ENCODE data around the gene MVB12B. TPM values are rescaled to one million over a fixed set of nuclear protein-coding genes. Genes with fewer than 3 reads are reported as not detected.

Gene MVB12B
- total RNA-seq, 4 donors from 2014 or later, result 27.2 to 36.9 (median 33.2) TPM

DNA sequence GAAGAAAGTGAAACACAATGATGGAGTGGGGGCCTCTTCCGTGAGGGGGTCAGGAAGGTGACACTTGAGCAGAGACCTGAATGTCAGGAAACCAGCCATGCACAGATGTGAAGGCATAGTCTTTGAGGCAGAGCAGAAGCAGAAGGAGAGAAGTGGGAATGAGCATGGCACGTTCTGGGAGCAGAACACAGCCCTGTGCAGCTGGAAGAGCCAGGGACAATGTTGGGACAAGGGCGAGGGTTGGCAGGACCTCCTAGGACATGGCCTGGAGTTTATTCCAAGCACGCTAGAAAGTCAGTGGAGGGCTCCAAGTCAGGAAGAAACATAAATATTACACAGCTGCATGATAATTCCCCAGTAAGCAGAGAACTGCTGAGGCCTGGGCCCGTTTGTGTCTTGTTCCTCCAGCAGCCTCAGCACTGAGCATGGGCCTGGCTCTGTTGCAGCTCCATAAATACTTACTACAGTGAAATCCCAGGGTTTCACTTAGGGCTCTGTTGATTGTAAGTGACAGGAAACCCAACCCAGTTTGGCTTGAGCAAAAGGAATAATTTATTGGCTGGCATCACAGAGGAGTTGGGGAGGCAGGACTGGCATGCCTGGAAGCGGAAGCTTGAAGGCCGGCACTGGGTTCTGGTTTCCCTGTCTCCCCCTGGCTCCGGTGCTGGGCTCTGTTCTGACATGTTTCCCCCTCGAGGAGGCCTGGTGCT is 66.2 kb downstream of the MVB12B start:
- Histone ChIP-seq H3K4me1 (peaks cover 0 to 72% (median 20%) of the 10 kb centered on the region in 4 donors), H3K27ac (peak overlapping the region; percentile 49 to 86 (median 67)), H3K9me3 (no peaks in the 10 kb centered on the region), H3K4me3 (no peak overlapping the region), H3K27me3 (no peaks in the 10 kb centered on the region), H3K36me3 (peaks cover 0 to 66% (median 0%) of the 10 kb centered on the region in 3 donors)
- peak in 1 of 2 donors; percentile 30 for DNase-seq (ENCODE audit: low spot score in 2 of 2)
- 41 to 54% methylated on average over 9 of the region's 9 CpGs for WGBS, 2 donors
- peak in 1 of 2 donors; percentile 37 for TF ChIP-seq POLR2A (IDR thresholded peaks at IDR 0.05)
- TF ChIP-seq, protein P1, sequence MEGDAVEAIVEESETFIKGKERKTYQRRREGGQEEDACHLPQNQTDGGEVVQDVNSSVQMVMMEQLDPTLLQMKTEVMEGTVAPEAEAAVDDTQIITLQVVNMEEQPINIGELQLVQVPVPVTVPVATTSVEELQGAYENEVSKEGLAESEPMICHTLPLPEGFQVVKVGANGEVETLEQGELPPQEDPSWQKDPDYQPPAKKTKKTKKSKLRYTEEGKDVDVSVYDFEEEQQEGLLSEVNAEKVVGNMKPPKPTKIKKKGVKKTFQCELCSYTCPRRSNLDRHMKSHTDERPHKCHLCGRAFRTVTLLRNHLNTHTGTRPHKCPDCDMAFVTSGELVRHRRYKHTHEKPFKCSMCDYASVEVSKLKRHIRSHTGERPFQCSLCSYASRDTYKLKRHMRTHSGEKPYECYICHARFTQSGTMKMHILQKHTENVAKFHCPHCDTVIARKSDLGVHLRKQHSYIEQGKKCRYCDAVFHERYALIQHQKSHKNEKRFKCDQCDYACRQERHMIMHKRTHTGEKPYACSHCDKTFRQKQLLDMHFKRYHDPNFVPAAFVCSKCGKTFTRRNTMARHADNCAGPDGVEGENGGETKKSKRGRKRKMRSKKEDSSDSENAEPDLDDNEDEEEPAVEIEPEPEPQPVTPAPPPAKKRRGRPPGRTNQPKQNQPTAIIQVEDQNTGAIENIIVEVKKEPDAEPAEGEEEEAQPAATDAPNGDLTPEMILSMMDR (IDR thresholded peaks at IDR 0.05), result no peak
- peak in 1 of 2 donors; percentile 54 for TF ChIP-seq EP300 (IDR thresholded peaks at IDR 0.05)

DNA sequence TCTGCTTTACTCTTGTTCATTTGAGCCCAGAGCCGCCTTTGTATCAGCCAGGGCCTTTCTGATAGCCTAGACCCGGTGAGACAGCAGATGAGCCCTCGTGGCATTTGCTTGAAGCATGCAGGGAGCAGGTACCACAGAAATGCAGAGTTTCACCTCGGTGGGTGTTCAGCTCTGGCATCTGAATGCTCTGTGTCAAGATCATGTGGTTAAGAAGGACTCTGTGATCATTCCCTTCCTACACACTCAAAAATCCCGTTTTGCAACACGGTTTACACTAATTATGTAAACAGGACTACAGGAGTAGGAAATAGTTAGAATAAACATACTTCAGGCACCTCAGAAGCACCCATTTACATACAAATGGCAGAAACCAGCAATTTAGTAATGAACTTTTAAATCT is 67.2 kb downstream of the MVB12B start:
- Histone ChIP-seq H3K4me3 (no peak overlapping the region), H3K27ac (peak overlapping the region in 3 of 4 donors; percentile 56 to 86 (median 78)), H3K9me3 (no peaks in the 10 kb centered on the region), H3K4me1 (peaks cover 0 to 78% (median 20%) of the 10 kb centered on the region in 4 donors), H3K27me3 (no peaks in the 10 kb centered on the region), H3K36me3 (peaks cover 0 to 67% (median 0%) of the 10 kb centered on the region in 3 donors)
- TF ChIP-seq, protein P1 (IDR thresholded peaks at IDR 0.05), result no peak
- TF ChIP-seq POLR2A (IDR thresholded peaks at IDR 0.05) (no peak), EP300 (IDR thresholded peaks at IDR 0.05) (no peak)
- no peak for DNase-seq (ENCODE audit: low spot score in 2 of 2)
- 74 to 75% methylated on average over 6 of the region's 6 CpGs for WGBS, 2 donors

DNA sequence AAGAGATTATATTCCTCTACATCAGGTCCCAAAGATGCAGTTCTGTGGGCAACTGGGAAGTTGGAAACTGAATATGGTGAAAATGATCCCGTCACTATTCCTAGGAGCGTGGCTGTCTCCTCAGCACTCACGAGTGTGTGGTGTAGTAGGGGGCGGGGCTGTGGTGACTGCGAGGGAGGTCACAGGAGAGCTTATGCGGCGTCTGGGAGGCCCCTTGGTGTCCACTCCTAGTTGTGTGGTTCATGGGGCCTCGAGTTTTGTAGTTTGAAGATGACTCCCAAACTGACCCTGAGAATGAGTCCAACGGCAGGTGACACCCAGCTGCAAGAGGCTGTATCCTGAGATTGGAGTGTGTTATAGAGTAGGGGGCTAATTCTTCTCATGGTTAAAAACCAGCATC is 68.2 kb downstream of the MVB12B start:
- Histone ChIP-seq H3K9me3 (no peaks in the 10 kb centered on the region), H3K27me3 (no peaks in the 10 kb centered on the region), H3K27ac (peak overlapping the region in 2 of 4 donors; percentile 78 to 86), H3K36me3 (peaks cover 0 to 69% (median 0%) of the 10 kb centered on the region in 3 donors), H3K4me1 (peaks cover 0 to 70% (median 20%) of the 10 kb centered on the region in 4 donors), H3K4me3 (no peak overlapping the region)
- DNase-seq (ENCODE audit: low spot score in 2 of 2), result no peak
- 80 to 84% methylated on average over 9 of the region's 9 CpGs for WGBS, 2 donors
- TF ChIP-seq POLR2A (IDR thresholded peaks at IDR 0.05), result no peak

DNA sequence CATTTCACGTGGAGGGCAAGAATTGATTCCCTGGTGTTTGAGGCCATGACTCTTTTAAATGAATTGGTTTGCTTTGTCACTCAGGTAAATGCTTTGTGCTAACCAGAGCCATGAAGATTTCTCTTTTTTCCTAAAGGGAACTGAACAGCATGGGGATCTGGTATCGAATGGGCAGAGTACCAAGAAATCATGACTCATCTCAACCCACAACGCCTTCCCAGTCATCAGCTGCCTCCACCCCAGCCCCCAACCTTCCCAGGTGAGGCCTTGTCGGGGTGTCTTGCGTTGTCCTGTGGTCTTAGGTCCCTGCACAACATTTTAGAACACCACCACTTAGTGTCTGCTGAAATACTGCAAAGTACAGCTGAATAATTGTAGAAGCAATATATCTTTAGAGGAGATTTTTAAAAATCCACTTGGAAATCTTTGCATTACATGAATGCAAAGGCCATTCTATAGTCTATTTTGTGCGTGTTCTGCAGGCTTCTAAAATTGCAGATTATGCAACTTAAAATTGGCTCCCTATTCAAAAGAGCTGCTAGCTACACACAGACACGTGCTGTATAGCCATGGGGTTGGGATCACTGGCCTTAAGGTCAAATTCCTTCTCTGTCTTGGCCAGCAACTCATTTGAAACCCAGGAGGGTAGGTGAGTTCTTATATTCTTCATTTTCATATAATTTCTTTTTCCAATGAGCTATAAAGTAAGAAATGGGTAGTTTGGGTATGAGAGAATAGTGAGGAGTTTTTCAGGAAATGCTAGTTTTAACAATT is 69.0 kb downstream of the MVB12B start:
- H3K4me1 ChIP-seq, result peaks cover 0 to 69% (median 20%) of the 10 kb centered on the region in 4 donors
- H3K4me3 ChIP-seq, result no peak overlapping the region
- H3K27me3 ChIP-seq, result no peaks in the 10 kb centered on the region
- peak overlapping the region in 3 of 4 donors; percentile 8 to 86 (median 78) for H3K27ac ChIP-seq
- WGBS, 2 donors, result 29 to 39% methylated on average over 7 of the region's 7 CpGs
- DNase-seq (ENCODE audit: low spot score in 2 of 2), result no peak
- TF ChIP-seq POLR2A (IDR thresholded peaks at IDR 0.05) (no peak), EP300 (IDR thresholded peaks at IDR 0.05) (no peak)
- TF ChIP-seq, protein P1 (IDR thresholded peaks at IDR 0.05), result no peak
- no peaks in the 10 kb centered on the region for H3K9me3 ChIP-seq
- H3K36me3 ChIP-seq, result peaks cover 0 to 77% (median 0%) of the 10 kb centered on the region in 3 donors

DNA sequence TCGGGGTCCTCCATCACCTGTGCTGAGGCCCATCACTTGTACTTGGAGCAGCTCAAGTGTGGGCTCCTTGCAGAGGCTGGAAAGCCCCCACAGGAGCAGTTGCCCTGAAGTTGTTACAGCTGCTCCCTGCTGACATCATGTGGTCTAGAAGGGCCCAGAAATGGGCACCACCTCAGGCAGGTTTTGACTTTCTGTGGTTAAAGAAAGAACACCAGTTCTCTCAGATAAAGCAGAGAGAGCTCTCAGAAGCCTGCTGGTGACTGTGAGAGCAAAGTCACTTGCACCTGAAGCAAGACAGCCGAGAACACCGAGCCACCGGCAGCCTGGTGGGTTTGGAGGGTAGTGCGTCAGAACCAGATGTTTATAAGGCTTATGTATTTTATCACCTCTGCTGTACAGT is 70.4 kb downstream of the MVB12B start:
- H3K4me1 ChIP-seq, result peaks cover 0 to 56% (median 17%) of the 10 kb centered on the region in 4 donors
- TF ChIP-seq POLR2A (IDR thresholded peaks at IDR 0.05), result no peak
- TF ChIP-seq, protein P1 (IDR thresholded peaks at IDR 0.05), result peak in 3 of 5 experiments; percentile 14 to 26 (median 22)
- H3K9me3 ChIP-seq, result no peaks in the 10 kb centered on the region
- no peak overlapping the region for H3K4me3 ChIP-seq
- WGBS, 2 donors, result 90% methylated on average over 5 of the region's 5 CpGs
- peaks cover 0 to 86% (median 0%) of the 10 kb centered on the region in 3 donors for H3K36me3 ChIP-seq
- no peak for DNase-seq (ENCODE audit: low spot score in 2 of 2)
- peak overlapping the region in 2 of 4 donors; percentile 15 to 78 for H3K27ac ChIP-seq
- H3K27me3 ChIP-seq, result no peaks in the 10 kb centered on the region

All from tibial nerve (tissue), 4 donors.